Liver (tissue), 9 donors: ENCODE data around the gene DOK1. TPM values are rescaled to one million over a fixed set of nuclear protein-coding genes. Genes with fewer than 3 reads are reported as not detected.

Experiments used
- DNase-seq: peaks from one replicate; pipeline ENCODE4 v3.0.0-alpha.2; 2017; ENCODE audit warnings: low spot score
- H3K27ac ChIP-seq, 2 donors: one replicate each; pipeline ENCODE4 v1.7.0; 2013; ENCODE audit warnings: inconsistent platforms in 2 of 2, low read length in 2 of 2, control low read depth in 1 of 2, low read depth in 1 of 2, mild to moderate bottlenecking in 1 of 2
- H3K27me3 ChIP-seq, 4 donors: one replicate each; pipeline versions ENCODE4 v1.6.1 to v1.7.0; 2013; ENCODE audit warnings: low read length in 3 of 4, inconsistent platforms in 1 of 4, mild to moderate bottlenecking in 1 of 4, moderate library complexity in 1 of 4; ENCODE audit not compliant: control insufficient read depth in 4 of 4, insufficient read depth in 4 of 4
- H3K36me3 ChIP-seq, 4 donors: one replicate each; pipeline versions ENCODE4 v1.6.1 to v1.7.0; 2013; ENCODE audit warnings: low read length in 3 of 4, mild to moderate bottlenecking in 3 of 4, low read depth in 1 of 4, moderate library complexity in 1 of 4; ENCODE audit not compliant: control insufficient read depth in 4 of 4, insufficient read depth in 3 of 4
- H3K4me1 ChIP-seq, 4 donors: one replicate each; pipeline versions ENCODE4 v1.6.1 to v1.7.0; 2013; ENCODE audit warnings: low read length in 3 of 4, mild to moderate bottlenecking in 3 of 4, moderate library complexity in 1 of 4; ENCODE audit not compliant: control insufficient read depth in 4 of 4, insufficient read depth in 4 of 4
- H3K4me3 ChIP-seq, 3 donors: one replicate each; pipeline versions ENCODE4 v1.6.1 to v1.7.0; 2013; ENCODE audit warnings: low read length in 3 of 3, control low read depth in 1 of 3, low read depth in 1 of 3, mild to moderate bottlenecking in 1 of 3
- H3K9ac ChIP-seq, 2 donors: one replicate each; pipeline ENCODE4 v1.7.0; 2013; ENCODE audit warnings: low read length in 2 of 2, mild to moderate bottlenecking in 2 of 2, moderate library complexity in 2 of 2, control low read depth in 1 of 2, low read depth in 1 of 2
- H3K9me3 ChIP-seq, 4 donors: one replicate each; pipeline versions ENCODE4 v1.6.1 to v1.7.0; 2013; ENCODE audit warnings: low read length in 3 of 4; ENCODE audit not compliant: control insufficient read depth in 4 of 4
- ATF3 ChIP-seq: IDR thresholded peaks from 2 replicates; pipeline ENCODE4 v1.6.1; 2016; ENCODE audit warnings: antibody characterized with exemption
- CTCF ChIP-seq: fragments of 150-350 bp; IDR thresholded peaks from 2 replicates; pipeline ENCODE4 v1.5.1; 2017; ENCODE audit warnings: improper control_type of control experiment, low read depth, low read length; ENCODE audit not compliant: missing input control
- EGR1 ChIP-seq, 2 donors: IDR thresholded peaks; 2 replicates each; pipeline ENCODE4 v1.6.1; 2016 to 2018; ENCODE audit warnings: antibody characterized with exemption in 2 of 2, low read depth in 2 of 2
- FOXA1 ChIP-seq: IDR thresholded peaks from 2 replicates; pipeline ENCODE4 v1.6.1; 2016; ENCODE audit warnings: antibody characterized with exemption
- FOXA2 ChIP-seq: IDR thresholded peaks from 2 replicates; pipeline ENCODE4 v1.6.1; 2016; ENCODE audit warnings: antibody characterized with exemption
- GABPA ChIP-seq, 2 donors: IDR thresholded peaks in 1 of 2; conservative IDR thresholded peaks in 1 of 2; 2 replicates each; pipeline ENCODE4 v1.6.1; 2016; ENCODE audit warnings: antibody characterized with exemption in 2 of 2, mild to moderate bottlenecking in 1 of 2, moderate library complexity in 1 of 2
- HNF4A ChIP-seq, 2 donors: conservative IDR thresholded peaks; 2 replicates each; pipeline ENCODE4 v1.6.1; 2016; ENCODE audit warnings: antibody characterized with exemption in 2 of 2, mild to moderate bottlenecking in 2 of 2
- HNF4G ChIP-seq: IDR thresholded peaks from 2 replicates; pipeline ENCODE4 v1.6.1; 2016; ENCODE audit warnings: antibody characterized with exemption
- JUND ChIP-seq, 2 donors: IDR thresholded peaks; 2 replicates each; pipeline ENCODE4 v1.6.1; 2016; ENCODE audit warnings: antibody characterized with exemption in 2 of 2
- MAX ChIP-seq: IDR thresholded peaks from 2 replicates; pipeline ENCODE4 v1.6.1; 2016; ENCODE audit warnings: antibody characterized with exemption
- NR2F2 ChIP-seq: IDR thresholded peaks from 2 replicates; pipeline ENCODE4 v1.6.1; 2016; ENCODE audit warnings: antibody characterized with exemption
- RAD21 ChIP-seq, 2 donors: IDR thresholded peaks; 2 replicates each; pipeline ENCODE4 v1.6.1; 2016; ENCODE audit warnings: antibody characterized with exemption in 2 of 2, mild to moderate bottlenecking in 2 of 2
- REST ChIP-seq: IDR thresholded peaks from 2 replicates; pipeline ENCODE4 v1.6.1; 2016; ENCODE audit warnings: antibody characterized with exemption, mild to moderate bottlenecking
- SP1 ChIP-seq: IDR thresholded peaks from 2 replicates; pipeline ENCODE4 v1.6.1; 2018; ENCODE audit warnings: antibody characterized with exemption, mild to moderate bottlenecking
- YY1 ChIP-seq: IDR thresholded peaks from 2 replicates; pipeline ENCODE4 v1.6.1; 2016; ENCODE audit warnings: antibody characterized with exemption, mild to moderate bottlenecking
- WGBS: extraction: QIAGEN DNeasy Blood & Tissue Kit; methylation state at CpG from one replicate; pipeline ENCODE4 v1.1.7; 2013; 5-methylcytosine and 5-hydroxymethylcytosine counted together
- polyA plus RNA-seq, 2 donors: library from polyadenylated mRNA; stranded (reverse) in 1 of 2; unstranded in 1 of 2; fragments of 200-250 nt in 1 of 2; fragments of >200 nt in 1 of 2; fragmentation: Nextera tagmentation in 1 of 2; extraction: Ambion mirVana in 1 of 2; gene quantifications; one replicate each; pipeline versions ENCODE4 v1.2.1 to v1.2.3, GENCODE V29; 2013 to 2015
- total RNA-seq, 2 donors: library from RNA; depleted of rRNA; stranded (reverse); fragments of >200 nt; gene quantifications; one replicate each; pipeline ENCODE4 v1.2.3, GENCODE V29; 2014
- TF ChIP-seq, protein P1 (sequence below): IDR thresholded peaks from 2 replicates; pipeline ENCODE4 v1.6.1; 2016; ENCODE audit warnings: antibody characterized with exemption
- donor health status: healthy.
- donor health status: healthy.
- donor health status: healthy.
- donor health status: healthy.
- donor health status: healthy.

Gene DOK1
- total and polyA plus RNA-seq, 4 donors: 2.0 to 8.6 (median 4.1) TPM

DNA sequence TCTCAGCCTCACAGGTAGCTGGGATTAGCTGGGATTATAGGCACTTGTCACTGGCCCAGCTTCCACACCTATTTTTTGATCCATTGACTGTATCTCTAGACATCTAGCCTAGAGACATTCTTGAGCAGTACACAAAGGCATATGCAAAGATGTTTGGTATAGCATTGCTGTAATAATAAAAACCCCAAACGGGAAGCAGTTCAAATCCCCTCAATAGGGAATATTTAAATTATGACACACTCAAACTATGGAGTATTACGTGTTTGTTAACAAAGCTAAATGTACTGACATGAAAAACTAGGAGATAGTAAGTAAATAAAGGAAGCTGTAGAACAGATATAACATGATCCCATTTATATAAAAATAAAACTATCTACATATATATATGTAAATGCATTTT is 27.7 kb downstream of the DOK1 start:
- Histone ChIP-seq H3K4me1 (no peaks in the 10 kb centered on the region), H3K36me3 (no peaks in the 10 kb centered on the region), H3K4me3 (no peak overlapping the region), H3K9ac (no peak overlapping the region), H3K27ac (no peak overlapping the region), H3K27me3 (no peaks in the 10 kb centered on the region), H3K9me3 (no peaks in the 10 kb centered on the region)
- TF ChIP-seq EGR1 (IDR thresholded peaks at IDR 0.05; ENCODE audit: low read depth in 2 of 2) (no peak), GABPA (IDR thresholded peaks at IDR 0.05 in 1 of 2, conservative IDR thresholded peaks at IDR 0.05 in 1 of 2) (no peak), RAD21 (IDR thresholded peaks at IDR 0.05) (no peak), YY1 (no peak), NR2F2 (no peak), ATF3 (no peak), MAX (no peak), SP1 (no peak)
- 73% methylated on average over 2 of the region's 2 CpGs for WGBS
- DNase-seq: no peak

- peaks cover 0 to 3% (median 0%) of the 10 kb centered on the region in 4 donors for H3K4me1 ChIP-seq
- H3K27me3 ChIP-seq: peaks cover 0 to 3% (median 0%) of the 10 kb centered on the region in 4 donors
- H3K4me3 ChIP-seq: no peak overlapping the region
- DNase-seq: no peak
- H3K9me3 ChIP-seq: no peaks in the 10 kb centered on the region
- TF ChIP-seq CTCF (no peak), HNF4A (conservative IDR thresholded peaks at IDR 0.05) (no peak), ATF3 (no peak), GABPA (IDR thresholded peaks at IDR 0.05 in 1 of 2, conservative IDR thresholded peaks at IDR 0.05 in 1 of 2) (no peak), YY1 (no peak), SP1 (no peak), FOXA1 (no peak), MAX (no peak), FOXA2 (no peak), JUND (IDR thresholded peaks at IDR 0.05) (no peak), HNF4G (no peak), REST (no peak), RAD21 (IDR thresholded peaks at IDR 0.05) (no peak)
- TF ChIP-seq, protein P1, sequence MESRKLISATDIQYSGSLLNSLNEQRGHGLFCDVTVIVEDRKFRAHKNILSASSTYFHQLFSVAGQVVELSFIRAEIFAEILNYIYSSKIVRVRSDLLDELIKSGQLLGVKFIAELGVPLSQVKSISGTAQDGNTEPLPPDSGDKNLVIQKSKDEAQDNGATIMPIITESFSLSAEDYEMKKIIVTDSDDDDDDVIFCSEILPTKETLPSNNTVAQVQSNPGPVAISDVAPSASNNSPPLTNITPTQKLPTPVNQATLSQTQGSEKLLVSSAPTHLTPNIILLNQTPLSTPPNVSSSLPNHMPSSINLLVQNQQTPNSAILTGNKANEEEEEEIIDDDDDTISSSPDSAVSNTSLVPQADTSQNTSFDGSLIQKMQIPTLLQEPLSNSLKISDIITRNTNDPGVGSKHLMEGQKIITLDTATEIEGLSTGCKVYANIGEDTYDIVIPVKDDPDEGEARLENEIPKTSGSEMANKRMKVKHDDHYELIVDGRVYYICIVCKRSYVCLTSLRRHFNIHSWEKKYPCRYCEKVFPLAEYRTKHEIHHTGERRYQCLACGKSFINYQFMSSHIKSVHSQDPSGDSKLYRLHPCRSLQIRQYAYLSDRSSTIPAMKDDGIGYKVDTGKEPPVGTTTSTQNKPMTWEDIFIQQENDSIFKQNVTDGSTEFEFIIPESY: no peak
- no peak overlapping the region for H3K27ac ChIP-seq
- no peak overlapping the region for H3K9ac ChIP-seq
- no peaks in the 10 kb centered on the region for H3K36me3 ChIP-seq
Observed at GRCh38 chr2:74583504-74583903, 29.0 kb downstream of the DOK1 start.
